Measurements from ENCODE around the gene ZNF25. TPM values are rescaled to one million over a fixed set of nuclear protein-coding genes. Genes with fewer than 3 reads are reported as not detected.

Gene ZNF25
- total and polyA plus RNA-seq, 4 experiments from 2014 or later = 6.1 to 14.7 (median 10.1) TPM

DNA sequence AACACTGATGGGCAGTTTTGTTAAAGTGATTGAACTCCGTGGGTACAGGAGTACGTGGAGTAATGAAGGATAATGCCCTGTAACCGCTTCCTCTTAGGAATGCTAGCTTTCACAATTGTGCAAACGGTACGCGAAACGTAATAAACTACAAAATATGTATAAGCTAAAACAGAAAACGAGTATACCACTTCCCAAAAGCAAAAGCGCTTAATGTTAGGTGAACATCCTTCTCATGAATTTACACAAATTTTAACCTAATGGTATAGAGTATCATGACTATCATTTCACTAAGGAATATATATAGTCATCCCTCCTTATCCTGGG lies 395 bp upstream of the ZNF25 start:
- H3K4me3 Mint-ChIP-seq = peak overlapping the region; percentile 86 to 98 (median 93)
- Histone ChIP-seq H3K4me3 (ENCODE audit: low read length in 2 of 2) (peak overlapping the region; percentile 10 to 85), H3K27ac (ENCODE audit: low read depth, low read length) (peak overlapping the region; percentile 94), H3K36me3 (ENCODE audit: insufficient read depth, low read length) (no peaks in the 10 kb centered on the region), H3K27me3 (ENCODE audit: insufficient read depth, low read length) (no peaks in the 10 kb centered on the region), H3K4me1 (ENCODE audit: insufficient read depth, low read length) (peaks cover 22% of the 10 kb centered on the region), H3K9me3 (ENCODE audit: control insufficient read depth in 1 of 2, low read length in 2 of 2) (no peaks in the 10 kb centered on the region)
- DNase-seq = no peak
- ChIA-PET CTCF (ENCODE audit: partially characterized antibody) (interaction anchor here (0.7 to 4.7 kb wide), 22 partner anchors 9 to 389 kb away, joined by 3 to 48 read pairs (median 4); partner anchors contain the start of genes ZNF33A and ZNF37A), POLR2A (ENCODE audit: partially characterized antibody) (interaction anchor here (0.6 to 3.7 kb wide), 10 partner anchors 10 to 426 kb away, joined by 3 to 63 read pairs (median 5); partner anchors contain the start of genes ZNF33A and ZNF37A)
- no peaks in the 10 kb centered on the region for H3K9me3 Mint-ChIP-seq
- H3K4me1 Mint-ChIP-seq = peaks cover 20 to 31% (median 25%) of the 10 kb centered on the region in 4 donors
- intact Hi-C loops (cut with micrococcal nuclease) = loop anchor here (1.0 to 10.0 kb wide), 5 partner anchors 33 to 425 kb away; partner anchors contain the start of genes ZNF248, ZNF33A and ZNF37A
- no peaks in the 10 kb centered on the region for H3K27me3 Mint-ChIP-seq
- H3K27ac Mint-ChIP-seq = peak overlapping the region; percentile 93 to 99 (median 97)
- H3K36me3 Mint-ChIP-seq = peaks cover 3 to 5% of the 10 kb centered on the region in 2 donors

DNA sequence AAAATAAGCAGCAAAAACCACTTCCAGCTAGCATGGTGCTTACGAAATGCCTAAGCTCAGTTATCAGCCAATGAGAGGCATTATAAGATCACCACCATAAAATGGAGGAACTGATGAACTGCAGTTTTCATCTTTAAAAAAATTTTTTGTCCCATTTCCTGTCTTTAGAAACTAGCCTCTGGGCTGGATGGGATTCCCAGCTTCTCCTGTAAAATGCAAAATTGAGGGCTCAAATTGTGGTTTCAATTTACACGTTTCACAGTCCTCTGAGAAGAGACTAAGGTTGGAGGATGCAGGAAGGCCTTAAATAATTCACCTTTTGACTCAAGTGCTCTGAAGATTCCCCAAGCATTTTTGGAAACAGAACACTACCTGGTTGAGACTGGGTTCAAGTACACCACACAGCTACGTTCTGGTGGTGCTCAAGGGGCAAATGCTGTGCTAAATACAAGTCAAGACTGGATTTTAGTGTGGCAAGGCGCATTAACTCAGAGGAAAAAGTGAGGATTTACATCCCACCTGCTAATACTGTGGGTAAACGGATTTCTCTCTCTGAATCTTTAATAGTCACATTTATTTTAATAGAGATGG lies 951 bp downstream of the ZNF25 start:
- H3K36me3 ChIP-seq (ENCODE audit: insufficient read depth, low read length) = no peaks in the 10 kb centered on the region
- POLR2A ChIA-PET (ENCODE audit: partially characterized antibody) = interaction anchor here (1.1 to 3.7 kb wide), 9 partner anchors 10 to 427 kb away, joined by 3 to 63 read pairs (median 6); partner anchors contain the start of genes ZNF248, ZNF33A and ZNF37A
- Mint-ChIP-seq H3K36me3 (peaks cover 7 to 8% of the 10 kb centered on the region in 2 donors), H3K4me3 (peak overlapping the region; percentile 86 to 96 (median 92)), H3K4me1 (peaks cover 20 to 31% (median 26%) of the 10 kb centered on the region in 4 donors), H3K9me3 (no peaks in the 10 kb centered on the region), H3K27me3 (no peaks in the 10 kb centered on the region), H3K27ac (peak overlapping the region; percentile 96 to 99 (median 97))
- H3K4me1 ChIP-seq (ENCODE audit: insufficient read depth, low read length) = peaks cover 22% of the 10 kb centered on the region
- peak overlapping the region; percentile 77 to 85 for H3K4me3 ChIP-seq (ENCODE audit: low read length in 2 of 2)
- no peaks in the 10 kb centered on the region for H3K9me3 ChIP-seq (ENCODE audit: control insufficient read depth in 1 of 2, low read length in 2 of 2)
- peak overlapping the region; percentile 94 for H3K27ac ChIP-seq (ENCODE audit: low read depth, low read length)
- DNase-seq = peak in 4 of 5 donors; percentile 19 to 29 (median 25)
- H3K27me3 ChIP-seq (ENCODE audit: insufficient read depth, low read length) = no peaks in the 10 kb centered on the region
- CTCF ChIA-PET (ENCODE audit: partially characterized antibody) = interaction anchor here (1.0 to 4.7 kb wide), 7 partner anchors 20 to 390 kb away, joined by 3 to 48 read pairs (median 6); partner anchors contain the start of gene ZNF33A
- intact Hi-C loops (cut with micrococcal nuclease) = loop anchor here (10.0 kb wide), 1 partner anchor 379 kb away; no protein-coding TSS in a partner anchor

DNA sequence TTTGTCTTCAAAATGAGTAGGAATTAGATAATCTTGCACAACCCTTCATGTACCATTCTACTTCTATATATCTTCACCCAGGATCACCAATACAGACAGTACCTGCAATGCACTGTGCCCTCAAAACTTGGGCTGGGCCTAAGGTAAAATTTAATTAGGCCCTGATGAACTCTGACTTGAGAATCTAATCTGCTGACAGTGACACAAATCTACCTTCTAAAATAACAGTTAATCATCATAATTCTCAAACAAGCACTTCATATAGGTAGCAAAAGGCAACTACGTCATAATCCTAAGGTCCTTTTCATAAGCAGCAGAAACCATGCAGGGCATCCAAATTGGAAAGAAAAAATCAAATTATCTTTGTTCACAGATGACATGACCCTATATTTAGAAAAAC lies 4.1 kb downstream of the ZNF25 start:
- Mint-ChIP-seq H3K4me3 (no peak overlapping the region), H3K4me1 (peaks cover 20 to 31% (median 26%) of the 10 kb centered on the region in 4 donors), H3K27me3 (no peaks in the 10 kb centered on the region), H3K9me3 (peaks cover 0 to 4% (median 0%) of the 10 kb centered on the region in 8 donors), H3K27ac (no peak overlapping the region), H3K36me3 (peaks cover 28 to 33% of the 10 kb centered on the region in 2 donors)
- intact Hi-C loops (cut with micrococcal nuclease) = loop anchor here (10.0 kb wide), 1 partner anchor 382 kb away; no protein-coding TSS in a partner anchor
- Histone ChIP-seq H3K4me1 (ENCODE audit: insufficient read depth, low read length) (peaks cover 22% of the 10 kb centered on the region), H3K27me3 (ENCODE audit: insufficient read depth, low read length) (no peaks in the 10 kb centered on the region), H3K27ac (ENCODE audit: low read depth, low read length) (no peak overlapping the region), H3K36me3 (ENCODE audit: insufficient read depth, low read length) (no peaks in the 10 kb centered on the region), H3K4me3 (ENCODE audit: low read length in 2 of 2) (no peak overlapping the region), H3K9me3 (ENCODE audit: control insufficient read depth in 1 of 2, low read length in 2 of 2) (no peaks in the 10 kb centered on the region)
- no peak for DNase-seq
- CTCF ChIA-PET (ENCODE audit: partially characterized antibody) = no interaction called here
- POLR2A ChIA-PET (ENCODE audit: partially characterized antibody) = no interaction called here

DNA sequence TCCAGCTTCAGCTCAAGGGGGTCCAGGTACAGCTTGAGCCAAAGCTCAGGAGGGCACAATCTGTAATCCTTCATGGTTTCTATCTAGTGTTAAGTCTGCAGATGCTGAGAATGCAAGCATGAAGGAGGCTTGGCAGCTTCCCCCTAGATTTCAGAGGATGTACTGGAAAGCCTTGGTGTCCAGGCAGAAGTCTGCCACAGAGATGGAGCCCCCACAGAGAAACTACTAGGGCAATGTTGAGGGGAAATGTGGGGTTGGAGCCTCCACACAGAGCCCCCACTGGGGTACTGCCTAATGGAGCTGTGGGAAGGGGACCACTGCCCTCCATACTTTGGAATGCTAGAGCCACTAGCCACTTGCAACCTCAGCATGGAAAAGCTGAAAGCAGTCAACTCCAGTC lies 11.4 kb downstream of the ZNF25 start:
- Histone ChIP-seq H3K4me3 (ENCODE audit: low read length in 2 of 2) (no peak overlapping the region), H3K9me3 (ENCODE audit: control insufficient read depth in 1 of 2, low read length in 2 of 2) (peaks cover 0 to 6% of the 10 kb centered on the region in 2 donors), H3K27me3 (ENCODE audit: insufficient read depth, low read length) (no peaks in the 10 kb centered on the region), H3K27ac (ENCODE audit: low read depth, low read length) (no peak overlapping the region), H3K36me3 (ENCODE audit: insufficient read depth, low read length) (no peaks in the 10 kb centered on the region), H3K4me1 (ENCODE audit: insufficient read depth, low read length) (no peaks in the 10 kb centered on the region)
- ChIA-PET CTCF (ENCODE audit: partially characterized antibody) (interaction anchor here (1.3 kb wide), 1 partner anchor 12 kb away, joined by 6 read pairs; no protein-coding TSS in a partner anchor), POLR2A (ENCODE audit: partially characterized antibody) (interaction anchor here (0.6 to 1.6 kb wide), 2 partner anchors 10 to 20 kb away, joined by 3 to 6 read pairs; no protein-coding TSS in a partner anchor)
- DNase-seq = no peak
- Mint-ChIP-seq H3K27ac (no peak overlapping the region), H3K4me1 (no peaks in the 10 kb centered on the region), H3K4me3 (no peak overlapping the region), H3K36me3 (peaks cover 59 to 75% of the 10 kb centered on the region in 2 donors), H3K9me3 (peaks cover 0 to 27% (median 19%) of the 10 kb centered on the region in 8 donors), H3K27me3 (no peaks in the 10 kb centered on the region)
- intact Hi-C loops (cut with micrococcal nuclease) = no loop called here

DNA sequence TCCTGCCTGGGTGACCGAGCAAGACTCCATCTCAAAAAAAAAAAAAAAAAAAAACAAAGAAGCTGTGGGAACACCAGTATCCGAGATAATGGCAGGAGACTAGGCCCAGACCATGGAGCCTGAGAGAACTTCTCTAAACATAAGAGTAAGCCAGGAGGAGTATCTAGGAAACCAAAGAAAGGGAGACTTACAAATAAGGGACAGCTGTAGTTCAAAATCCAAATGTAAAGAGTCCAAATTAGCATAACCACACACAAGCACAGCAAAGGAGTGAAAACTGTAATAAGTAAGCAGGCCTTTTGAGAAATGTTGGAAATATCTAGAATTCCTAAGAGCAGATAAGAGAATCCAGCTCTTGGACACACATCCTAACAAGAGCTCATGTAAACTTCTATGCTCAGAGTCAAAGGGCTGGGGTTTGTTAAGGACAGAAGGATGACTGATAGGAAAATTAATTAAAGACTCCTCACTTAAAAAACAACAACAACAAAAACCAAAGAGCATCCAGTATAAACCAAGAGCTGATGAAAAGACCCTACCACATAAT lies 15.8 kb downstream of the ZNF25 start:
- ChIA-PET POLR2A (ENCODE audit: partially characterized antibody) (interaction anchor here (1.5 kb wide), 1 partner anchor 16 kb away, joined by 5 read pairs; the partner anchor contains the start of gene ZNF25), CTCF (ENCODE audit: partially characterized antibody) (no interaction called here)
- Mint-ChIP-seq H3K4me3 (no peak overlapping the region), H3K9me3 (peaks cover 0 to 18% (median 9%) of the 10 kb centered on the region in 8 donors), H3K27me3 (no peaks in the 10 kb centered on the region), H3K4me1 (no peaks in the 10 kb centered on the region), H3K36me3 (peaks cover 61 to 76% of the 10 kb centered on the region in 2 donors), H3K27ac (peak overlapping the region in 1 of 7 donors; percentile 11)
- Histone ChIP-seq H3K4me3 (ENCODE audit: low read length in 2 of 2) (no peak overlapping the region), H3K27me3 (ENCODE audit: insufficient read depth, low read length) (no peaks in the 10 kb centered on the region), H3K27ac (ENCODE audit: low read depth, low read length) (no peak overlapping the region), H3K9me3 (ENCODE audit: control insufficient read depth in 1 of 2, low read length in 2 of 2) (peaks cover 0 to 6% of the 10 kb centered on the region in 2 donors), H3K4me1 (ENCODE audit: insufficient read depth, low read length) (no peaks in the 10 kb centered on the region), H3K36me3 (ENCODE audit: insufficient read depth, low read length) (peaks cover 8% of the 10 kb centered on the region)
- no peak for DNase-seq
- intact Hi-C loops (cut with micrococcal nuclease) = no loop called here

DNA sequence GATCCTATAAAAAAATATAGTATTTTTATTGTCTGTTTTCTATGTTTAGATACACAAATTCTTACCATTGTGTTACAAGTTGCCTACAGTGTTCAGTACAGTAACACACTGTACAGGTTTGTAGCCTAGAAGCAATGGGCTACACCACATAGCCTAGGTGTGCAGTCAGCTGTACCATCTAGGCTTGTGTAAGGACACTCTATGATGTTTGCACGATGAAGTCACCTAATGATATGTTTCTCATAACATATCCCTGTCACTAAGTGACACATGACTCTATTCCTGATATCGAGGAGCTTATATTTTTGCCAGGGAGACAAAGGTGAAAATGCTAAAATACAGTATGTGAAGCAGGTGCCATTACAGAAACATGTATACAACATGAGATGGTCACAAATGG lies 18.6 kb downstream of the ZNF25 start:
- peaks cover 0 to 32% (median 20%) of the 10 kb centered on the region in 8 donors for H3K9me3 Mint-ChIP-seq

DNA sequence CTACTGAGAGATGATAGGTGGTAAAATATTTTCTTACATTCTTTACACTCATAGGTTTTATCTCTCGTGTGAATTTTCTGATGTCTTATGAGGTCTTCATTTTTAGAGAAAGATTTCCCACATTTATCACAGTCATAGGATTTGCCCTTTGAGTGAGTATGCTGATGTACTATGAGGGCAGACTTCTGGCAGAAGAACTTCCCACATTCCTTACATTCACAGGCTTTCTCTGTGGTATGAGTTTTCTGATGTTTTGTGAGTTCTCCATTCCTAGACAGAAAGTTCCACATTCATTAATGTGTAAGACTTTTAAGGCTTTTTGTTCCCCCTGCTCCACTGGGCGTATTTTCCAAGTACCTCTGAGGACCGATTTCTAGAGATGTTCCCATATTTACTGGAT lies 23.5 kb downstream of the ZNF25 start:
- H3K4me3 Mint-ChIP-seq = no peak overlapping the region
- no peaks in the 10 kb centered on the region for H3K4me1 ChIP-seq (ENCODE audit: insufficient read depth, low read length)
- peaks cover 90 to 92% of the 10 kb centered on the region in 2 donors for H3K36me3 Mint-ChIP-seq
- peaks cover 38% of the 10 kb centered on the region for H3K36me3 ChIP-seq (ENCODE audit: insufficient read depth, low read length)
- DNase-seq = no peak
- ChIA-PET CTCF (ENCODE audit: partially characterized antibody) (no interaction called here), POLR2A (ENCODE audit: partially characterized antibody) (no interaction called here)
- peaks cover 3 to 55% (median 38%) of the 10 kb centered on the region in 8 donors for H3K9me3 Mint-ChIP-seq
- H3K27me3 Mint-ChIP-seq = no peaks in the 10 kb centered on the region
- H3K27me3 ChIP-seq (ENCODE audit: insufficient read depth, low read length) = no peaks in the 10 kb centered on the region
- H3K27ac ChIP-seq (ENCODE audit: low read depth, low read length) = no peak overlapping the region
- no peak overlapping the region for H3K4me3 ChIP-seq (ENCODE audit: low read length in 2 of 2)
- intact Hi-C loops (cut with micrococcal nuclease) = no loop called here
- H3K27ac Mint-ChIP-seq = no peak overlapping the region
- H3K9me3 ChIP-seq (ENCODE audit: control insufficient read depth in 1 of 2, low read length in 2 of 2) = peaks cover 0 to 7% of the 10 kb centered on the region in 2 donors
- no peaks in the 10 kb centered on the region for H3K4me1 Mint-ChIP-seq

More for the DNA sequence above, 18.6 kb downstream of the ZNF25 start:
- Mint-ChIP-seq H3K36me3 (peaks cover 76 to 84% of the 10 kb centered on the region in 2 donors), H3K4me1 (no peaks in the 10 kb centered on the region), H3K27ac (no peak overlapping the region), H3K27me3 (no peaks in the 10 kb centered on the region), H3K4me3 (no peak overlapping the region)
- no peak overlapping the region for H3K4me3 ChIP-seq (ENCODE audit: low read length in 2 of 2)
- DNase-seq = no peak
- no peak overlapping the region for H3K27ac ChIP-seq (ENCODE audit: low read depth, low read length)
- no peaks in the 10 kb centered on the region for H3K9me3 ChIP-seq (ENCODE audit: control insufficient read depth in 1 of 2, low read length in 2 of 2)
- intact Hi-C loops (cut with micrococcal nuclease) = no loop called here
- H3K4me1 ChIP-seq (ENCODE audit: insufficient read depth, low read length) = no peaks in the 10 kb centered on the region
- POLR2A ChIA-PET (ENCODE audit: partially characterized antibody) = no interaction called here
- CTCF ChIA-PET (ENCODE audit: partially characterized antibody) = no interaction called here
- no peaks in the 10 kb centered on the region for H3K27me3 ChIP-seq (ENCODE audit: insufficient read depth, low read length)
- peaks cover 27% of the 10 kb centered on the region for H3K36me3 ChIP-seq (ENCODE audit: insufficient read depth, low read length)

Measured in CD4-positive, alpha-beta memory T cell (primary cell).